Measurements from ENCODE around the gene HMCES.
"Not testable (repeated sequence)": the region's sequence is repeated elsewhere in the genome, so short reads cannot be mapped to it uniquely, and the experiment has no call there.

HMCES gene

GRCh38 chr3:129323651-129324294 lies 45.1 kb downstream of the HMCES start:
- Histone ChIP-seq H3K9me3 (ENCODE audit: low read length) (no peaks in the 10 kb centered on the region), H3K27me3 (ENCODE audit: insufficient read depth, low read length) (no peaks in the 10 kb centered on the region), H3K4me3 (ENCODE audit: low read length) (no peak overlapping the region), H3K4me1 (ENCODE audit: insufficient read depth, low read length) (peaks cover 3% of the 10 kb centered on the region), H2AFZ (ENCODE audit: low read depth, low read length) (no peak overlapping the region), H3K36me3 (ENCODE audit: insufficient read depth, low read length) (peaks cover 52% of the 10 kb centered on the region)

- Histone ChIP-seq H3K9me3 (ENCODE audit: low read length) (no peaks in the 10 kb centered on the region), H3K4me3 (ENCODE audit: low read length) (no peak overlapping the region), H3K4me1 (ENCODE audit: insufficient read depth, low read length) (peaks cover 3% of the 10 kb centered on the region), H2AFZ (ENCODE audit: low read depth, low read length) (no peak overlapping the region), H3K36me3 (ENCODE audit: insufficient read depth, low read length) (peaks cover 44% of the 10 kb centered on the region), H3K27me3 (ENCODE audit: insufficient read depth, low read length) (no peaks in the 10 kb centered on the region)
Measured at GRCh38 chr3:129324855-129325254, 46.2 kb downstream of the HMCES start.

- H3K9me3 ChIP-seq (ENCODE audit: low read length), result no peaks in the 10 kb centered on the region
- H3K27me3 ChIP-seq (ENCODE audit: insufficient read depth, low read length), result no peaks in the 10 kb centered on the region
- peaks cover 39% of the 10 kb centered on the region for H3K36me3 ChIP-seq (ENCODE audit: insufficient read depth, low read length)
- H3K4me1 ChIP-seq (ENCODE audit: insufficient read depth, low read length), result peaks cover 3% of the 10 kb centered on the region
- H3K4me3 ChIP-seq (ENCODE audit: low read length), result no peak overlapping the region
- H2AFZ ChIP-seq (ENCODE audit: low read depth, low read length), result no peak overlapping the region
Measured at GRCh38 chr3:129325383-129325782, 46.7 kb downstream of the HMCES start.

GRCh38 chr3:129326138-129326537 lies 47.5 kb downstream of the HMCES start:
- Histone ChIP-seq H3K4me3 (ENCODE audit: low read length) (no peak overlapping the region), H3K9me3 (ENCODE audit: low read length) (no peaks in the 10 kb centered on the region), H3K27me3 (ENCODE audit: insufficient read depth, low read length) (no peaks in the 10 kb centered on the region), H3K4me1 (ENCODE audit: insufficient read depth, low read length) (peaks cover 3% of the 10 kb centered on the region), H3K36me3 (ENCODE audit: insufficient read depth, low read length) (peaks cover 31% of the 10 kb centered on the region), H2AFZ (ENCODE audit: low read depth, low read length) (no peak overlapping the region)

GRCh38 chr3:129326595-129326994 lies 47.9 kb downstream of the HMCES start:
- Histone ChIP-seq H3K9me3 (ENCODE audit: low read length) (no peaks in the 10 kb centered on the region), H3K36me3 (ENCODE audit: insufficient read depth, low read length) (peaks cover 27% of the 10 kb centered on the region), H3K4me3 (ENCODE audit: low read length) (no peak overlapping the region), H3K4me1 (ENCODE audit: insufficient read depth, low read length) (peaks cover 3% of the 10 kb centered on the region), H3K27me3 (ENCODE audit: insufficient read depth, low read length) (no peaks in the 10 kb centered on the region), H2AFZ (ENCODE audit: low read depth, low read length) (no peak overlapping the region)

GRCh38 chr3:129327510-129327909 lies 48.8 kb downstream of the HMCES start:
- H3K4me1 ChIP-seq (ENCODE audit: insufficient read depth, low read length), result peaks cover 3% of the 10 kb centered on the region
- H3K4me3 ChIP-seq (ENCODE audit: low read length), result no peak overlapping the region
- H3K9me3 ChIP-seq (ENCODE audit: low read length), result no peaks in the 10 kb centered on the region
- H3K36me3 ChIP-seq (ENCODE audit: insufficient read depth, low read length), result peaks cover 24% of the 10 kb centered on the region
- H3K27me3 ChIP-seq (ENCODE audit: insufficient read depth, low read length), result no peaks in the 10 kb centered on the region
- no peak overlapping the region for H2AFZ ChIP-seq (ENCODE audit: low read depth, low read length)

- H3K9me3 ChIP-seq (ENCODE audit: low read length), result no peaks in the 10 kb centered on the region
- peaks cover 11% of the 10 kb centered on the region for H3K36me3 ChIP-seq (ENCODE audit: insufficient read depth, low read length)
- H3K4me1 ChIP-seq (ENCODE audit: insufficient read depth, low read length), result no peaks in the 10 kb centered on the region
- H2AFZ ChIP-seq (ENCODE audit: low read depth, low read length), result no peak overlapping the region
- no peaks in the 10 kb centered on the region for H3K27me3 ChIP-seq (ENCODE audit: insufficient read depth, low read length)
- no peak overlapping the region for H3K4me3 ChIP-seq (ENCODE audit: low read length)
Measured at GRCh38 chr3:129329858-129330257, 51.2 kb downstream of the HMCES start.

GRCh38 chr3:129330409-129330808 lies 51.7 kb downstream of the HMCES start:
- no peaks in the 10 kb centered on the region for H3K9me3 ChIP-seq (ENCODE audit: low read length)
- H3K36me3 ChIP-seq (ENCODE audit: insufficient read depth, low read length), result peaks cover 7% of the 10 kb centered on the region
- no peaks in the 10 kb centered on the region for H3K4me1 ChIP-seq (ENCODE audit: insufficient read depth, low read length)
- H3K27me3 ChIP-seq (ENCODE audit: insufficient read depth, low read length), result no peaks in the 10 kb centered on the region
- H2AFZ ChIP-seq (ENCODE audit: low read depth, low read length), result no peak overlapping the region
- H3K4me3 ChIP-seq (ENCODE audit: low read length), result no peak overlapping the region

- Histone ChIP-seq H2AFZ (ENCODE audit: low read depth, low read length) (no peak overlapping the region), H3K4me1 (ENCODE audit: insufficient read depth, low read length) (no peaks in the 10 kb centered on the region), H3K27me3 (ENCODE audit: insufficient read depth, low read length) (no peaks in the 10 kb centered on the region), H3K36me3 (ENCODE audit: insufficient read depth, low read length) (no peaks in the 10 kb centered on the region), H3K9me3 (ENCODE audit: low read length) (peaks cover 3% of the 10 kb centered on the region), H3K4me3 (ENCODE audit: low read length) (no peak overlapping the region)
Measured at GRCh38 chr3:129333891-129334290, 55.2 kb downstream of the HMCES start.

GRCh38 chr3:129336093-129336706 lies 57.5 kb downstream of the HMCES start:
- Histone ChIP-seq H3K4me1 (ENCODE audit: insufficient read depth, low read length) (no peaks in the 10 kb centered on the region), H3K9me3 (ENCODE audit: low read length) (peaks cover 3% of the 10 kb centered on the region), H2AFZ (ENCODE audit: low read depth, low read length) (no peak overlapping the region), H3K4me3 (ENCODE audit: low read length) (no peak overlapping the region), H3K36me3 (ENCODE audit: insufficient read depth, low read length) (no peaks in the 10 kb centered on the region), H3K27me3 (ENCODE audit: insufficient read depth, low read length) (no peaks in the 10 kb centered on the region)

- not testable (repeated sequence) for H3K27me3 ChIP-seq (ENCODE audit: insufficient read depth, low read length); H3K4me1 ChIP-seq (ENCODE audit: insufficient read depth, low read length); H2AFZ ChIP-seq (ENCODE audit: low read depth, low read length); H3K9me3 ChIP-seq (ENCODE audit: low read length); H3K4me3 ChIP-seq (ENCODE audit: low read length); H3K36me3 ChIP-seq (ENCODE audit: insufficient read depth, low read length)
Measured at GRCh38 chr3:129337719-129338118, 59.0 kb downstream of the HMCES start.

- H2AFZ ChIP-seq (ENCODE audit: low read depth, low read length); H3K4me3 ChIP-seq (ENCODE audit: low read length); H3K36me3 ChIP-seq (ENCODE audit: insufficient read depth, low read length); H3K27me3 ChIP-seq (ENCODE audit: insufficient read depth, low read length); H3K9me3 ChIP-seq (ENCODE audit: low read length); H3K4me1 ChIP-seq (ENCODE audit: insufficient read depth, low read length): not testable (repeated sequence)
Measured at GRCh38 chr3:129339186-129339585, 60.5 kb downstream of the HMCES start.

GRCh38 chr3:129339833-129340232 lies 61.2 kb downstream of the HMCES start:
- H3K4me1 ChIP-seq (ENCODE audit: insufficient read depth, low read length); H2AFZ ChIP-seq (ENCODE audit: low read depth, low read length); H3K27me3 ChIP-seq (ENCODE audit: insufficient read depth, low read length): not testable (repeated sequence)

More at GRCh38 chr3:129339833-129340232, 61.2 kb downstream of the HMCES start:
- not testable (repeated sequence) for H3K4me3 ChIP-seq (ENCODE audit: low read length); H3K9me3 ChIP-seq (ENCODE audit: low read length); H3K36me3 ChIP-seq (ENCODE audit: insufficient read depth, low read length)

Data from neuron (in vitro differentiated cells).